IPS-15b (cell line): ENCODE data around the gene DLST.

Experiments
- H3K27me3 ChIP-seq: one replicate; pipeline ENCODE4 v1.6.1; 2013; ENCODE audit warnings: low read length; ENCODE audit not compliant: control insufficient read depth, insufficient read depth
- H3K36me3 ChIP-seq: one replicate; pipeline ENCODE4 v1.6.1; 2013; ENCODE audit warnings: low read length; ENCODE audit not compliant: control insufficient read depth, insufficient read depth
- H3K4me1 ChIP-seq: one replicate; pipeline ENCODE4 v1.6.1; 2013; ENCODE audit warnings: mild to moderate bottlenecking, low read length; ENCODE audit not compliant: control insufficient read depth, insufficient read depth
- H3K4me3 ChIP-seq: one replicate; pipeline ENCODE4 v1.5.1; 2013; ENCODE audit warnings: low read depth, low read length
- H3K9ac ChIP-seq: one replicate; pipeline ENCODE4 v1.6.1; 2013; ENCODE audit warnings: low read depth, mild to moderate bottlenecking, low read length
- H3K9me3 ChIP-seq: one replicate; pipeline ENCODE4 v1.6.1; 2013; ENCODE audit warnings: mild to moderate bottlenecking, low read length; ENCODE audit not compliant: control insufficient read depth, insufficient read depth

Gene DLST

GRCh38 chr14:74937171-74937570 is 55.5 kb downstream of the DLST start:
- Histone ChIP-seq H3K4me1 (no peaks in the 10 kb centered on the region), H3K27me3 (no peaks in the 10 kb centered on the region), H3K9me3 (no peaks in the 10 kb centered on the region), H3K36me3 (no peaks in the 10 kb centered on the region), H3K4me3 (no peak overlapping the region), H3K9ac (no peak overlapping the region)

GRCh38 chr14:74938531-74939495 is 57.1 kb downstream of the DLST start:
- Histone ChIP-seq H3K4me3 (no peak overlapping the region), H3K9ac (no peak overlapping the region), H3K27me3 (no peaks in the 10 kb centered on the region), H3K4me1 (no peaks in the 10 kb centered on the region), H3K36me3 (no peaks in the 10 kb centered on the region), H3K9me3 (no peaks in the 10 kb centered on the region)

- no peak overlapping the region for H3K9ac ChIP-seq
- H3K4me1 ChIP-seq: no peaks in the 10 kb centered on the region
These were observed 59.3 kb downstream of the DLST start for GRCh38 chr14:74940956-74941565.

GRCh38 chr14:74941676-74942097 is 60.0 kb downstream of the DLST start:
- no peaks in the 10 kb centered on the region for H3K4me1 ChIP-seq
- H3K4me3 ChIP-seq: no peak overlapping the region
- H3K36me3 ChIP-seq: no peaks in the 10 kb centered on the region
- H3K9me3 ChIP-seq: no peaks in the 10 kb centered on the region
- H3K27me3 ChIP-seq: no peaks in the 10 kb centered on the region
- no peak overlapping the region for H3K9ac ChIP-seq

More at GRCh38 chr14:74940956-74941565, 59.3 kb downstream of the DLST start:
- Histone ChIP-seq H3K4me3 (no peak overlapping the region), H3K27me3 (no peaks in the 10 kb centered on the region), H3K9me3 (no peaks in the 10 kb centered on the region), H3K36me3 (no peaks in the 10 kb centered on the region)

GRCh38 chr14:74942181-74942580 is 60.5 kb downstream of the DLST start:
- no peaks in the 10 kb centered on the region for H3K9me3 ChIP-seq
- H3K4me1 ChIP-seq: no peaks in the 10 kb centered on the region
- H3K9ac ChIP-seq: no peak overlapping the region
- no peaks in the 10 kb centered on the region for H3K36me3 ChIP-seq
- no peaks in the 10 kb centered on the region for H3K27me3 ChIP-seq
- no peak overlapping the region for H3K4me3 ChIP-seq

- Histone ChIP-seq H3K36me3 (no peaks in the 10 kb centered on the region), H3K27me3 (no peaks in the 10 kb centered on the region), H3K4me3 (no peak overlapping the region), H3K9ac (no peak overlapping the region), H3K4me1 (no peaks in the 10 kb centered on the region), H3K9me3 (no peaks in the 10 kb centered on the region)
These were observed 60.9 kb downstream of the DLST start for GRCh38 chr14:74942608-74943007.

- Histone ChIP-seq H3K9ac (no peak overlapping the region), H3K4me1 (no peaks in the 10 kb centered on the region), H3K4me3 (no peak overlapping the region), H3K27me3 (no peaks in the 10 kb centered on the region), H3K36me3 (no peaks in the 10 kb centered on the region), H3K9me3 (no peaks in the 10 kb centered on the region)
These were observed 63.6 kb downstream of the DLST start for GRCh38 chr14:74945261-74945851.

- Histone ChIP-seq H3K4me3 (no peak overlapping the region), H3K9ac (no peak overlapping the region), H3K4me1 (no peaks in the 10 kb centered on the region)
These were observed 64.3 kb downstream of the DLST start for GRCh38 chr14:74945852-74946658.

GRCh38 chr14:74946659-74947281 is 65.1 kb downstream of the DLST start:
- Histone ChIP-seq H3K9ac (no peak overlapping the region), H3K27me3 (no peaks in the 10 kb centered on the region), H3K9me3 (no peaks in the 10 kb centered on the region), H3K4me3 (no peak overlapping the region), H3K4me1 (no peaks in the 10 kb centered on the region), H3K36me3 (no peaks in the 10 kb centered on the region)

More at GRCh38 chr14:74945852-74946658, 64.3 kb downstream of the DLST start:
- Histone ChIP-seq H3K9me3 (no peaks in the 10 kb centered on the region), H3K36me3 (no peaks in the 10 kb centered on the region), H3K27me3 (no peaks in the 10 kb centered on the region)

GRCh38 chr14:74947353-74948227 is 65.9 kb downstream of the DLST start:
- H3K4me3 ChIP-seq: no peak overlapping the region
- no peaks in the 10 kb centered on the region for H3K27me3 ChIP-seq
- no peaks in the 10 kb centered on the region for H3K36me3 ChIP-seq
- no peak overlapping the region for H3K9ac ChIP-seq
- H3K4me1 ChIP-seq: no peaks in the 10 kb centered on the region
- no peaks in the 10 kb centered on the region for H3K9me3 ChIP-seq
